ENCODE results near the gene GLB1L3.
"Not testable (repeated sequence)": the region's sequence is repeated elsewhere in the genome, so short reads cannot be mapped to it uniquely, and the experiment has no call there.

The GLB1L3 gene

GRCh38 chr11:134276396-134277182 lies 410 bp downstream of the GLB1L3 start:
- DNase-seq = no peak

GRCh38 chr11:134277183-134278001 lies 1.2 kb downstream of the GLB1L3 start:
- no peak for DNase-seq

- DNase-seq = no peak
Measured at GRCh38 chr11:134278356-134278755, 2.2 kb downstream of the GLB1L3 start.

GRCh38 chr11:134281635-134282034 lies 5.5 kb downstream of the GLB1L3 start:
- DNase-seq = not testable (repeated sequence)

- no peak for DNase-seq
Measured at GRCh38 chr11:134282121-134283045, 6.2 kb downstream of the GLB1L3 start.

GRCh38 chr11:134283461-134284230 lies 7.5 kb downstream of the GLB1L3 start:
- no peak for DNase-seq

GRCh38 chr11:134284349-134284748 lies 8.2 kb downstream of the GLB1L3 start:
- not testable (repeated sequence) for DNase-seq

- DNase-seq = no peak
Measured at GRCh38 chr11:134287561-134287960, 11.4 kb downstream of the GLB1L3 start.

GRCh38 chr11:134288486-134288885 lies 12.3 kb downstream of the GLB1L3 start:
- no peak for DNase-seq

- no peak for DNase-seq
Measured at GRCh38 chr11:134289167-134289566, 13.0 kb downstream of the GLB1L3 start.

GRCh38 chr11:134289789-134290188 lies 13.6 kb downstream of the GLB1L3 start:
- no peak for DNase-seq

- no peak for DNase-seq
Measured at GRCh38 chr11:134290646-134291045, 14.5 kb downstream of the GLB1L3 start.

- no peak for DNase-seq
Measured at GRCh38 chr11:134291196-134291595, 15.0 kb downstream of the GLB1L3 start.

- DNase-seq = no peak
Measured at GRCh38 chr11:134292661-134293060, 16.5 kb downstream of the GLB1L3 start.

- DNase-seq = no peak
Measured at GRCh38 chr11:134293119-134294113, 17.2 kb downstream of the GLB1L3 start.

GRCh38 chr11:134294664-134295063 lies 18.5 kb downstream of the GLB1L3 start:
- DNase-seq = no peak

GRCh38 chr11:134312223-134312622 lies 36.0 kb downstream of the GLB1L3 start:
- no peak for DNase-seq

GRCh38 chr11:134312807-134313206 lies 36.6 kb downstream of the GLB1L3 start:
- DNase-seq = no peak

GRCh38 chr11:134313379-134313778 lies 37.2 kb downstream of the GLB1L3 start:
- DNase-seq = no peak

GRCh38 chr11:134313821-134314607 lies 37.8 kb downstream of the GLB1L3 start:
- no peak for DNase-seq

All from hippocampal formation (tissue), 2 donors.